GM12878 (cell line): ENCODE measurements around the gene SNAPC4. TPM values are rescaled to one million over a fixed set of nuclear protein-coding genes. Genes with fewer than 3 reads are reported as not detected.

Source experiments
- BCL3 ChIP-seq: IDR thresholded peaks from 2 replicates; pipeline ENCODE4 v1.6.1; 2011; ENCODE audit warnings: borderline replicate concordance, low read depth, mild to moderate bottlenecking, moderate library complexity, low read length; ENCODE audit not compliant: insufficient read depth, poor library complexity, severe bottlenecking
- BHLHE40 ChIP-seq, 2 experiments: fragments of 450-650 bp in 1 of 2; IDR thresholded peaks; 2 replicates each; pipeline ENCODE4 v1.6.1; 2011 to 2017; ENCODE audit warnings: low read depth in 2 of 2, borderline replicate concordance in 1 of 2, improper control_type of control experiment in 1 of 2, low read length in 1 of 2, mild to moderate bottlenecking in 1 of 2
- BRCA1 ChIP-seq: IDR thresholded peaks from 2 replicates; pipeline ENCODE4 v1.6.1; 2011; ENCODE audit warnings: low read depth, low read length, improper control_type of control experiment
- CBFB ChIP-seq: IDR thresholded peaks from 2 replicates; pipeline ENCODE4 v1.6.1; 2016; ENCODE audit warnings: antibody characterized with exemption, low read depth
- CREM ChIP-seq: IDR thresholded peaks from 2 replicates; pipeline ENCODE4 v1.6.1; 2014; ENCODE audit warnings: antibody characterized with exemption, low read depth
- ELK1 ChIP-seq: IDR thresholded peaks from 2 replicates; pipeline ENCODE4 v1.6.1; 2012; ENCODE audit warnings: low read depth, low read length, improper control_type of control experiment
- ETV6 ChIP-seq, 2 experiments: fragments of 450-650 bp in 1 of 2; IDR thresholded peaks in 1 of 2; conservative IDR thresholded peaks in 1 of 2; 2 replicates each; pipeline ENCODE4 v1.6.1; 2014; ENCODE audit warnings: antibody characterized with exemption in 1 of 2, borderline replicate concordance in 1 of 2, low read depth in 1 of 2, mild to moderate bottlenecking in 1 of 2, moderate library complexity in 1 of 2
- IKZF2 ChIP-seq, 2 experiments: fragments of 450-650 bp; IDR thresholded peaks; 2 replicates each; pipeline ENCODE4 v1.6.1; 2017; ENCODE audit warnings: mild to moderate bottlenecking in 2 of 2, moderate library complexity in 2 of 2
- JUNB ChIP-seq: IDR thresholded peaks from 2 replicates; pipeline ENCODE4 v1.6.1; 2016; ENCODE audit warnings: antibody characterized with exemption, mild to moderate bottlenecking
- MAX ChIP-seq: IDR thresholded peaks from 2 replicates; pipeline ENCODE4 v1.6.1; 2012; ENCODE audit warnings: low read depth, low read length, improper control_type of control experiment
- MTA3 ChIP-seq: IDR thresholded peaks from 2 replicates; pipeline ENCODE4 v1.6.1; 2012; ENCODE audit warnings: low read length, inconsistent platforms, borderline replicate concordance
- MYB ChIP-seq: fragments of 150-350 bp; IDR thresholded peaks from 2 replicates; pipeline ENCODE4 v1.6.1; 2014; ENCODE audit warnings: mild to moderate bottlenecking, low read depth, low read length, borderline replicate concordance
- PBX3 ChIP-seq: IDR thresholded peaks from 2 replicates; pipeline ENCODE4 v1.6.1; 2011; ENCODE audit warnings: mild to moderate bottlenecking, low read depth, low read length, moderate library complexity; ENCODE audit not compliant: insufficient replicate concordance
- RCOR1 ChIP-seq: conservative IDR thresholded peaks from 2 replicates; pipeline ENCODE4 v1.6.1; 2012; ENCODE audit warnings: low read depth, low read length, improper control_type of control experiment
- RELA ChIP-seq: fragments of 450-650 bp; IDR thresholded peaks from 2 replicates; pipeline ENCODE4 v1.8.0; 2014; ENCODE audit warnings: borderline replicate concordance; ENCODE audit not compliant: partially characterized antibody
- SIX5 ChIP-seq: IDR thresholded peaks from 2 replicates; pipeline ENCODE4 v1.6.1; 2011; ENCODE audit warnings: mild to moderate bottlenecking, low read depth, low read length, moderate library complexity; ENCODE audit not compliant: severe bottlenecking
- SMARCA5 ChIP-seq: fragments of 450-650 bp; IDR thresholded peaks from 2 replicates; pipeline ENCODE4 v1.6.1; 2017; ENCODE audit warnings: mild to moderate bottlenecking
- SMC3 ChIP-seq: IDR thresholded peaks from 2 replicates; pipeline ENCODE4 v1.6.1; 2011; ENCODE audit warnings: low read length, improper control_type of control experiment, borderline replicate concordance
- SPI1 ChIP-seq: IDR thresholded peaks from 2 replicates; pipeline ENCODE4 v1.6.1; 2011; ENCODE audit warnings: low read depth, mild to moderate bottlenecking, low read length, moderate library complexity, borderline replicate concordance; ENCODE audit not compliant: insufficient read depth
- SUPT20H ChIP-seq: IDR thresholded peaks from 2 replicates; pipeline ENCODE4 v1.6.1; 2011; ENCODE audit warnings: low read depth, mild to moderate bottlenecking, low read length, moderate library complexity, borderline replicate concordance; ENCODE audit not compliant: control insufficient read depth
- TARDBP ChIP-seq: IDR thresholded peaks from 2 replicates; pipeline ENCODE4 v1.6.1; 2016; ENCODE audit warnings: borderline replicate concordance
- TBL1XR1 ChIP-seq: IDR thresholded peaks from 2 replicates; pipeline ENCODE4 v1.6.1; 2012; ENCODE audit warnings: low read depth, low read length, improper control_type of control experiment
- YBX1 ChIP-seq: fragments of 450-650 bp; IDR thresholded peaks from 2 replicates; pipeline ENCODE4 v1.6.1; 2016; ENCODE audit warnings: antibody characterized with exemption
- ZNF207 ChIP-seq: fragments of 450-650 bp; IDR thresholded peaks from 2 replicates; pipeline ENCODE4 v1.6.1; 2014; ENCODE audit warnings: antibody characterized with exemption, mild to moderate bottlenecking, borderline replicate concordance
- polyA plus RNA-seq, 11 experiments: library from polyadenylated mRNA; depleted of rRNA in 4 of 11; unstranded in 6 of 11; stranded (reverse) in 5 of 11; fragments of >200 nt; fragmentation: Nextera tagmentation in 4 of 11; fragmentation: Illumina TruSeq in 1 of 11; extraction: Ambion mirVana in 4 of 11; extraction: Trizol in 1 of 11; gene quantifications; 1 replicate in 1 of 11; 2 replicates in 10 of 11; pipeline versions ENCODE4 v1.2.1 to v1.2.3, GENCODE V29; 2011 to 2016; ENCODE audit warnings: inconsistent platforms in 2 of 11, missing spikeins in 2 of 11, low read depth in 1 of 11
- total RNA-seq, 4 experiments: library from RNA; depleted of rRNA in 3 of 4; stranded (reverse); fragments of >200 nt in 3 of 4; fragmentation: Illumina TruSeq in 1 of 4; extraction: Trizol in 1 of 4; gene quantifications; 2 replicates each; pipeline versions ENCODE4 v1.2.1 to v1.2.3, GENCODE V29; 2013 to 2021

The SNAPC4 gene
- total and polyA plus RNA-seq, 10 of the 15 experiments (the other 5 are each of a cell fraction or from before 2014, with no cell fraction given) = 0.42 to 19.8 (median 7.0) TPM

GRCh38 chr9:136403538-136403914 lies 3.6 kb upstream of the SNAPC4 start (continued):
- TF ChIP-seq SIX5 (no peak), MYB (no peak), SPI1 (0 out of 2 replicates have a peak, but pooled peaks have one; percentile 12), JUNB (no peak), MAX (no peak), CREM (0 out of 2 replicates have a peak, but pooled peaks have one; percentile 30), MTA3 (no peak), ELK1 (no peak), ZNF207 (no peak), CBFB (0 out of 2 replicates have a peak, but pooled peaks have one; percentile 47), ETV6 (conservative IDR thresholded peaks at IDR 0.05 in 1 of 2, IDR thresholded peaks at IDR 0.05 in 1 of 2; ENCODE audit: borderline replicate concordance in 1 of 2, low read depth in 1 of 2) (peak in 1 of 2 experiments; percentile 61; a peak in 1 of 4 replicates), RELA (no peak), RCOR1 (no peak; the same call in 1 of the 2 replicates), BHLHE40 (IDR thresholded peaks at IDR 0.05; ENCODE audit: borderline replicate concordance in 1 of 2, low read depth in 2 of 2, low read length in 1 of 2) (peak; percentile 13 to 43; a peak in 3 of 4 replicates), IKZF2 (IDR thresholded peaks at IDR 0.05) (peak in 1 of 2 experiments; percentile 18; a peak in 1 of 4 replicates), YBX1 (no peak), TARDBP (no peak), PBX3 (no peak), BRCA1 (no peak), SMARCA5 (no peak; the same call in 1 of the 2 replicates), BCL3 (peak; percentile 27), SUPT20H (no peak), SMC3 (no peak), TBL1XR1 (no peak)
